NCI-H82 treated with DMSO at 0.1 percent for 48 hours (cell line): ENCODE data around the gene FPGS.
"Not testable (repeated sequence)": the region's sequence is repeated elsewhere in the genome, so short reads cannot be mapped to it uniquely, and the experiment has no call there.

Experiments used
- DNase-seq: peaks from one replicate; lab custom pipeline; 2025; ENCODE audit not compliant: unreplicated experiment; lab: John Stamatoyannopoulos, UW

FPGS gene

GRCh38 chr9:127802576-127803443, at the start of gene FPGS:
Gene FPGS (plus strand): TSS chr9:127802882. CDS start chr9:127802925, 43 bp downstream.
- peak; percentile 51 for DNase-seq

GRCh38 chr9:127753148-127753547, 49.5 kb upstream of the FPGS start:
- no peak for DNase-seq

- no peak for DNase-seq
These were observed 49.1 kb upstream of the FPGS start for GRCh38 chr9:127753622-127754021.

GRCh38 chr9:127754099-127755060, 48.3 kb upstream of the FPGS start:
- no peak for DNase-seq

GRCh38 chr9:127755061-127756060, 47.3 kb upstream of the FPGS start:
- no peak for DNase-seq

GRCh38 chr9:127756233-127756632, 46.4 kb upstream of the FPGS start:
- no peak for DNase-seq

- not testable (repeated sequence) for DNase-seq
These were observed 45.9 kb upstream of the FPGS start for GRCh38 chr9:127756776-127757175.

- DNase-seq = no peak
These were observed 43.8 kb upstream of the FPGS start for GRCh38 chr9:127758843-127759242.

GRCh38 chr9:127761061-127761460, 41.6 kb upstream of the FPGS start:
- no peak for DNase-seq

GRCh38 chr9:127761491-127761956, 41.2 kb upstream of the FPGS start:
- DNase-seq = no peak

GRCh38 chr9:127762111-127762676, 40.5 kb upstream of the FPGS start:
- no peak for DNase-seq

- no peak for DNase-seq
These were observed 38.7 kb upstream of the FPGS start for GRCh38 chr9:127763918-127764384.

GRCh38 chr9:127765418-127765817, 37.3 kb upstream of the FPGS start:
- DNase-seq = no peak

GRCh38 chr9:127767410-127767809, 35.3 kb upstream of the FPGS start:
- no peak for DNase-seq

- no peak for DNase-seq
These were observed 34.8 kb upstream of the FPGS start for GRCh38 chr9:127767909-127768331.

GRCh38 chr9:127768698-127769097, 34.0 kb upstream of the FPGS start:
- DNase-seq = no peak

- no peak for DNase-seq
These were observed 33.6 kb upstream of the FPGS start for GRCh38 chr9:127769101-127769500.

- DNase-seq = no peak
These were observed 32.6 kb upstream of the FPGS start for GRCh38 chr9:127769929-127770582.

GRCh38 chr9:127770583-127770904, 32.1 kb upstream of the FPGS start:
- no peak for DNase-seq
